AG04450 (cell line): ENCODE data around the gene NNAT. TPM values are rescaled to one million over a fixed set of nuclear protein-coding genes. Genes with fewer than 3 reads are reported as not detected.

Source experiments
- CTCF ChIA-PET: fragments of 300-600, 350-600 bp; formaldehyde crosslinking; extraction: SDS; loops from one replicate; lab custom pipeline; 2022; ENCODE audit warnings: antibody characterized with exemption, inconsistent platforms; lab: Charles Lee
- POLR2A ChIA-PET: fragments of 350-600 bp; formaldehyde crosslinking; extraction: SDS; loops from one replicate; lab custom pipeline; 2021; ENCODE audit warnings: antibody characterized with exemption, inconsistent platforms; lab: Yijun Ruan, JAX
- DNase-seq: peaks from one replicate; pipeline ENCODE4 v3.0.0-alpha.2; 2011; ENCODE audit warnings: low read depth, low spot score
- H3K27ac ChIP-seq: one replicate; pipeline ENCODE4 v1.5.1; 2012; ENCODE audit warnings: low read depth, low read length, control low read depth
- H3K27me3 ChIP-seq: one replicate; pipeline ENCODE4 v1.6.0; 2012; ENCODE audit warnings: low read length; ENCODE audit not compliant: control insufficient read depth, insufficient read depth
- H3K4me3 ChIP-seq: 2 replicates; pipeline ENCODE4 v1.5.1; 2011; ENCODE audit warnings: mild to moderate bottlenecking, low read depth, low read length, control low read depth
- H3K9me3 ChIP-seq: 2 replicates; pipeline ENCODE4 v1.5.1; 2012; ENCODE audit warnings: low read length; ENCODE audit not compliant: control insufficient read depth, insufficient read depth
- polyA plus RNA-seq: library from polyadenylated mRNA; depleted of rRNA; stranded (reverse); fragments of >200 nt; gene quantifications from 2 replicates; pipeline ENCODE4 v1.2.3, GENCODE V29; 2011
- TF ChIP-seq, protein P1 (sequence below): IDR thresholded peaks from 2 replicates; pipeline ENCODE4 v1.5.1; 2011; ENCODE audit warnings: low read depth, low read length, control low read depth, inconsistent platforms

The NNAT gene
- polyA plus RNA-seq, 1 experiment: 54.0 TPM

DNA sequence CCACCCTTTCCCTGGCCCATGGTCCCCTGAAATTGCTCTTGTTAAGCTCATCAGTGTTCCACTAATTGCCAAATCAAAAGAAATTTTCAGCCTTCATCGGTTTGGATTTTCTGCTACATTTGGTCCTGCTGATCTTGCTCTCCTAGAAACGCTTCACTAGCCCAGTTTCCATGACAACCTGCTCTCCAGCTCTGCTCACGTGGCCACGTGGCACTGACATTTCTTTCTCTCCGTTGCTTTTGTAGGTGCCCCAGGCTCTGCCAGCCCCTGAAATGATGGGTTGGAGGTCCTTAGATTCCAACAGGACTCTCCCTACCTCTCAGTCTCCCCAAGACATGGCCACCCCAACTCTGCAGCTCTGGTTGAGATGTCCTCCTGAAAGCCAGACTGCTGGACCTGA, 45.8 kb upstream of the NNAT start:
- DNase-seq: no peak
- no peak overlapping the region for H3K4me3 ChIP-seq
- TF ChIP-seq, protein P1, sequence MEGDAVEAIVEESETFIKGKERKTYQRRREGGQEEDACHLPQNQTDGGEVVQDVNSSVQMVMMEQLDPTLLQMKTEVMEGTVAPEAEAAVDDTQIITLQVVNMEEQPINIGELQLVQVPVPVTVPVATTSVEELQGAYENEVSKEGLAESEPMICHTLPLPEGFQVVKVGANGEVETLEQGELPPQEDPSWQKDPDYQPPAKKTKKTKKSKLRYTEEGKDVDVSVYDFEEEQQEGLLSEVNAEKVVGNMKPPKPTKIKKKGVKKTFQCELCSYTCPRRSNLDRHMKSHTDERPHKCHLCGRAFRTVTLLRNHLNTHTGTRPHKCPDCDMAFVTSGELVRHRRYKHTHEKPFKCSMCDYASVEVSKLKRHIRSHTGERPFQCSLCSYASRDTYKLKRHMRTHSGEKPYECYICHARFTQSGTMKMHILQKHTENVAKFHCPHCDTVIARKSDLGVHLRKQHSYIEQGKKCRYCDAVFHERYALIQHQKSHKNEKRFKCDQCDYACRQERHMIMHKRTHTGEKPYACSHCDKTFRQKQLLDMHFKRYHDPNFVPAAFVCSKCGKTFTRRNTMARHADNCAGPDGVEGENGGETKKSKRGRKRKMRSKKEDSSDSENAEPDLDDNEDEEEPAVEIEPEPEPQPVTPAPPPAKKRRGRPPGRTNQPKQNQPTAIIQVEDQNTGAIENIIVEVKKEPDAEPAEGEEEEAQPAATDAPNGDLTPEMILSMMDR: no peak
- H3K9me3 ChIP-seq: no peaks in the 10 kb centered on the region
- ChIA-PET CTCF (no interaction called here), POLR2A (no interaction called here)
- H3K27ac ChIP-seq: no peak overlapping the region
- H3K27me3 ChIP-seq: peaks cover 52% of the 10 kb centered on the region

DNA sequence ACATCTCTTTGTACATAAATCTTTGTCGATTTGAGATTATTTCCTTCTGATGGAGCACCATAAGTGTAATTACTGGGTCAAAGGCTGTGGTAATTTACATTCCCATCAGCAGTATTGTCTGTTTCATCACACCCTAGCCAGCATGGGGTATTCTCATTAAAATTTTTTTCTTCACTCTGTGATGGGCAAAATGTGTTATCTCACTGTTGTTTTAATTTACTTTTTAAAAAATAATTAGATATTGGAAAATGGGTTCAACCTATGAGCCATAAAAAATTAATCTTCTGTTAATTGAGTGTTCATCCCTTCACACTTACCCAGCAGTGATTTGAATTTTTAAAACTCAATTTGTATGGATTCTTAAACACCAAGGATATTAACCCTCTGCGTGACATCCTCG, 44.0 kb upstream of the NNAT start:
- ChIA-PET POLR2A (no interaction called here), CTCF (interaction anchor here (1.6 kb wide), 1 partner anchor 58 kb away, joined by 4 read pairs; no protein-coding TSS in a partner anchor)
- DNase-seq: no peak
- Histone ChIP-seq H3K27ac (no peak overlapping the region), H3K4me3 (no peak overlapping the region), H3K9me3 (no peaks in the 10 kb centered on the region), H3K27me3 (peaks cover 45% of the 10 kb centered on the region)
- TF ChIP-seq, protein P1: no peak

DNA sequence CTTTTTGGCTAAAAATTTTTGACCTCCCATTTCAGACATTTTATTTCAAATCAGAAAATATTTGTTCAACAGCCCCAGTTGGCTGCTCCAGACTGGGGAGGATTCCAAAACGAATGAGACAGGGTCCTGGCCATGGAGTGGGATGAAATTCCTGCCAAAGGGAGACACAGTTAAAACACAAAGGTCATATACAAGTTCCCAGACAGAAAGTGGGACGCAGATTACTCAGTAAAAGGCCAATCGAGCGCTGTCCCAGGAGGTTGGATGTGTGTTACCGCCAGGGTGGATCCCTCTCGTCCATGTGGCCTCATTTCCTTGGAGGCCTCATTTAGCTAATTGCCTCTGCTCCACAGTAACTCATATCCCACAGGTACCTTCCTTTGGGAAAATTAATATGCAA, 41.8 kb upstream of the NNAT start:
- TF ChIP-seq, protein P1: no peak
- Histone ChIP-seq H3K27ac (no peak overlapping the region), H3K4me3 (no peak overlapping the region), H3K27me3 (peaks cover 40% of the 10 kb centered on the region), H3K9me3 (no peaks in the 10 kb centered on the region)
- ChIA-PET CTCF (no interaction called here), POLR2A (no interaction called here)
- no peak for DNase-seq

DNA sequence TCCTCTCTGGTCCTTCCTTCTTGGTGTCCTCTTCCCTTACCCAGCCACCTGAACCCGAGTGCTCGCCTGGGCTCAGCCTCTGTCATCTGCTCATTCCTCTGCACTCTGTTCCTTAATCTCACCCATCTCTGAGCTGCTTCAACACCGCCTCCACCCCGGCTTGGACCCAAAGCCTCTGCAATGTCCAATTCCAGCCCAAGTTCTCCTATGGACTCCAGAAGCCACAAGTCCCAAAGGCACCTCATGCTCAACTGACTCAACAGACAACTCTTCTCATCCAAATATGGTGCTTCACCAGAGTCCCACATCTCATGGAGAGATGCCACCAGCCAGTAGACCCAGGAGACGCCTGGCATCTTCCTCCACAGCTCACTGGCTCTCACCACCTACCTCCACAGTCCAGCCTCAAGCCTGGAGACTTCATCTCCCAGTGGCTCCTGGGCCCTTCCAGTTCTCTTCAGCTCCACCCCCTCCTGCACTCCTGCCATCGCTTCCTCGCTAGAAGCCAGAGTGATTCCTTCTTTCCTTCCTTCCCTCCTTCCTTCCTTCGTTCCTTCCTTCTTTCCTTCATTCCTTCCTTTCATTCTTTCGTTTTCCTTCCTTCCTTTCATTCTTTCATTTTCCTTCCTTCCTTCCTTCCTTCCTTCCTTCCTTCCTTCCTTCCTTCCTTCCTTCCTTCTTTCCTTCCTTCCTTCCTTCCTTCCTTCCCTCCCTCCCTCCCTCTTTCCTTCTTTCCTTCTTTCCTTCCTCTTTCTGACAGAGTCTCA, 40.9 kb upstream of the NNAT start:
- H3K27me3 ChIP-seq: peaks cover 39% of the 10 kb centered on the region
- no peak overlapping the region for H3K27ac ChIP-seq
- DNase-seq: no peak
- H3K4me3 ChIP-seq: no peak overlapping the region
- CTCF ChIA-PET: interaction anchor here (0.7 to 1.3 kb wide), 2 partner anchors 16 to 938 kb away, joined by 3 to 4 read pairs; no protein-coding TSS in a partner anchor
- POLR2A ChIA-PET: no interaction called here
- no peaks in the 10 kb centered on the region for H3K9me3 ChIP-seq
- TF ChIP-seq, protein P1: no peak

DNA sequence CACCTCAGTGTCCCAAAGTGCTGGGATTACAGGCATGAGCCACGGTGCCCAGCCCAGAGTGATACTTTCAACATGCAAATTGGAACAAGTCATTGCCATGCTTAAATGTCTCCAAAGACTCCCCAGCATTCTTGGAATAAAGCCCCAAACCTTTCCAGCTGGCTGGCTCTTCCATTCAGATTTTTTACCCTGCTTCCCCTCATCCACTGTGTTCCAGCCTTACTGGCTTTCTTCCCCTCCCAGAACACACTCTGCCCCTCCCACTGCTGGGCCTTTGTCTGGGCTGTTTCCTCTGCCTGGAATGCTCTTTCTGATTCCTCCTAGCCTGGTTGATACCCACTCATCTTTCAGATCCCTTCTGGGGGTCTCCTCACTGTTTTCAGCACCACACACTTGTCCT, 40.1 kb upstream of the NNAT start:
- H3K27me3 ChIP-seq: peaks cover 39% of the 10 kb centered on the region
- TF ChIP-seq, protein P1: no peak
- no peaks in the 10 kb centered on the region for H3K9me3 ChIP-seq
- H3K4me3 ChIP-seq: no peak overlapping the region
- no peak for DNase-seq
- H3K27ac ChIP-seq: no peak overlapping the region
- POLR2A ChIA-PET: no interaction called here
- CTCF ChIA-PET: interaction anchor here (0.7 to 1.3 kb wide), 2 partner anchors 15 to 937 kb away, joined by 3 to 4 read pairs; no protein-coding TSS in a partner anchor
